ENCODE measurements around the gene ALOX15B. TPM values are rescaled to one million over a fixed set of nuclear protein-coding genes. Genes with fewer than 3 reads are reported as not detected.

ALOX15B gene
- polyA plus RNA-seq (2014; cell fraction: cytosol; rRNA removed), result not detected in 2 replicates
- not detected in 2 replicates for polyA plus RNA-seq (2014; cell fraction: nucleus; rRNA removed)

- no peak for DNase-seq (ENCODE audit: low spot score)
These were observed at the start of gene ALOX15B for GRCh38 chr17:8038954-8039610. Gene ALOX15B, plus strand, starts transcription at chr17:8039059. Its CDS starts 97 bp downstream, at chr17:8039156.

- DNase-seq (ENCODE audit: low spot score), result peak; percentile 85
These were observed 48.8 kb upstream of the ALOX15B start for GRCh38 chr17:7989781-7990655.

DNA sequence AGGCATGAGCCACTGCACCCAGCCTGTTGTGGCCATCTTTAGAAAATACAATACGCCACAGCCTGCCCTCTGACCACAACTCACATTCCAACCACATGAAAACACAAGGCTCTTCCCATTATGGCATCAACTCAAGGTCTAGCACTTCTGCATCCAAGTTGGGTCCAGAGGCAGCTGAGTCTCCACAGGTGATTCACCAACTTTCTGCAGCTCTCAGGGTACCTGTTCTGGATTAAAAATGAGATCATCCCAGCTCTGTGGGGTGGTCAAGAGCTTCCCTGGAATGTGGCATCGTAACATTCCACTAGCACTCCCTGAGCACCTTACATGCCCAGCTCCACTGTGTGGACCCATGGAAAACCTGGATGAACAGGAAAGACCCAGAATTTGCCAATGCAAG is 46.3 kb upstream of the ALOX15B start:
- no peak for DNase-seq (ENCODE audit: low spot score)

DNA sequence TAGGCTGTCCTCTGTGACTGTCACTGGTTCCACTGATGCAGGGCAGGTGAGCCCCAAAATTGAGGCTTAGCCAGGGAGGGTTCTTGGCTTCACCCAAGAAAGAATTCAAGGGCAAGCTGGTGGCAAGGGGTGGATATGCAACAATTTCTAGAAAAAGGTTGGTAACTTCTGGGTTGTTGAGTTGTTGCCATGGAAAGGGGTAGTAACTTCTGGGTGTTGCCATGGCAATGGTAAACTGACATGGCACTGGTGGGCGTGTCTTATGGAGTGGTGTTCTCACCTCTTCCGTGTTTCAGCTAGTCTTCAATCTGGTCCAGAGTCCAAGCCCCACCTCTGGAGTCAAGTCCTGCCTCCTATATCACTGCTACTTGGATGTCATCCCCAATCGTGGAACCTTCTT is 45.9 kb upstream of the ALOX15B start:
- DNase-seq (ENCODE audit: low spot score), result no peak

GRCh38 chr17:7993972-7994589 is 44.8 kb upstream of the ALOX15B start:
- DNase-seq (ENCODE audit: low spot score), result no peak

DNA sequence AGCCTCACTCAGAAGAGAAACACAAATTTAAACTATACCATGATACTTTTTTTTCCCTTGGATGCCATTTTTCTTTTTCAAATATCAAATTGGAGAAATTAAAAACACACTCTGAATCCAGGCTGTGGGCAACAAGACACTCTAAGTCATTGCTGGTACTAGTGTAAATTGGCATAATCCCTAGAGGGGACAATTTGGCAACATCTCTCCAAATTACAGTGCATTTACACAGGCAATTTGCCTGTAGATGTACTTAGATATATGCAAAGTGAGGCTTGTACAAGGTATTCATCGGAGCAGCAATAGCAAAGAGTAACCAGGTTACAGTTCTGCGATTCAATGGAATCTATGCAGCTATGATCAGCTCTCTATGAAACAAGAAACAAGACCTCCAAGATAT is 43.1 kb upstream of the ALOX15B start:
- no peak for DNase-seq (ENCODE audit: low spot score)

- peak; percentile 62 for DNase-seq (ENCODE audit: low spot score)
These were observed 41.7 kb upstream of the ALOX15B start for GRCh38 chr17:7997186-7997585.

DNA sequence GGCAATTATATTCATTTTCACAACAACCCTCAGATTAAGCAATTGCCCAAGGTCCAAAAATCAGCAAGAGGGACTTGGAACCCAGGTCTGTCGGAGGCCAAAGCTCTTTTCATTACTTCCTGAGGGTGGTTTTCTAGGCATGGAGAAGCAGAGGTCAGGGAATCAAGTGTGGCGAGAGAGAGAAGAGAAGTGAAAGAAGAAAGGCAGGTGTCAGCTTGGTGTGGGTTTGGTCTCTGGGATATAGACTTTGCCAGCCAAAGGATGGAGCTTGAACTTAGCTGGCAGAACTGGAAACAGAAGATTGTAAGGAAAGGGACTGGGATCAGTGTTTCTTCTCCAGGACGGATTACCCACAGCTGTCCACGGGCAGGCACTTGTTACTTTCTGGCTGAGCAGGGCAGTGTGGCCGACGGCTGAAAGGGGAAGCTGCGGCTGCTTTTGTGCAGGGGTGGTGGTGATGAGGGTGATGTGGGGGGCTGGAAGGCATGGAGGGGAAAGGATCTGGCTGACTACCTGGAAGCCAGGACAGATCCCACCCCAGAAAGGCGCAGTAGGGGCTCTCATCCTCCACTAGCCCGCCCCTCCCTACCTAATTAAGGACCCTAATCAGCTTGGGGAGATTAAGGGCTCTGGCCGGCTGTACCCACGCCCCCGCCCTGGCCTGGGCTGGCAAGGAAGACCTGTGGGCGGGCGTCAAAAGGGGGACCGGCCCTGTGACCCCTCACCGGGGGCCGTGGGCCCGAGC is 36.7 kb upstream of the ALOX15B start, which contains the start of gene GUCY2D:
GUCY2D (plus strand) TSS at position 640 of the 745 bp plus-strand sequence. CDS start 433 bp downstream, outside the sequence.
- no peak for DNase-seq (ENCODE audit: low spot score)

- no peak for DNase-seq (ENCODE audit: low spot score)
These were observed 35.9 kb upstream of the ALOX15B start for GRCh38 chr17:8002721-8003593.

DNA sequence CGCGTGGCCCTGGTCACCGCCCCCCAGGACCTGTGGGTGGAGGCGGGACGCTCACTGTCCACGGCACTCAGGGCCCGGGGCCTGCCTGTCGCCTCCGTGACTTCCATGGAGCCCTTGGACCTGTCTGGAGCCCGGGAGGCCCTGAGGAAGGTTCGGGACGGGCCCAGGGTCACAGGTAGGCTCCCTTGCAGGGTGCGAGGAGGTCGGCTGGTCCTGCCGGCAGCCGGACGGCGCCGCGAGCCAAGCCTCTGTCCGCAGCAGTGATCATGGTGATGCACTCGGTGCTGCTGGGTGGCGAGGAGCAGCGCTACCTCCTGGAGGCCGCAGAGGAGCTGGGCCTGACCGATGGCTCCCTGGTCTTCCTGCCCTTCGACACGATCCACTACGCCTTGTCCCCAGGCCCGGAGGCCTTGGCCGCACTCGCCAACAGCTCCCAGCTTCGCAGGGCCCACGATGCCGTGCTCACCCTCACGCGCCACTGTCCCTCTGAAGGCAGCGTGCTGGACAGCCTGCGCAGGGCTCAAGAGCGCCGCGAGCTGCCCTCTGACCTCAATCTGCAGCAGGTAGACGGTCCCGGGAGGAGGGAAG is 35.2 kb upstream of the ALOX15B start:
- no peak for DNase-seq (ENCODE audit: low spot score)

GRCh38 chr17:8004899-8005298 is 34.0 kb upstream of the ALOX15B start:
- no peak for DNase-seq (ENCODE audit: low spot score)

GRCh38 chr17:8005357-8005756 is 33.5 kb upstream of the ALOX15B start:
- DNase-seq (ENCODE audit: low spot score), result no peak

GRCh38 chr17:8005967-8006730 is 32.7 kb upstream of the ALOX15B start:
- no peak for DNase-seq (ENCODE audit: low spot score)

- no peak for DNase-seq (ENCODE audit: low spot score)
These were observed 31.8 kb upstream of the ALOX15B start for GRCh38 chr17:8006836-8007680.

DNA sequence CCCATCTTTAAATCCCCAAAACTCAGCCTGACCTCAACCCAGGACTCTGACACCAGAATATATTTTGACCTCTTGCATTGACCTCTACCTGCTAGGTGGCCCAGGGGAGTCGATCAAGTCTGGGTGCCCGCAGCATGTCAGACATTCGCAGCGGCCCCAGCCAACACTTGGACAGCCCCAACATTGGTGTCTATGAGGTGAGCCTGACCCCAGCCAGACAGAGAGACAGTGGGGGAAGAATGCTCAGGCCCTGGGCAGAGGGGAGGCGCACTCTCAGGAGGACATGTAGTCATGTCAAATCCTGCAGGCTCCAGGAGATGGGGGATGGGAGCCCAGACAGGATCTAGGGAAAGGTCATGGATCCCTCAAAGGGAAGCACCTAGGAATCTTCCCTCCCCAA is 31.0 kb upstream of the ALOX15B start:
- no peak for DNase-seq (ENCODE audit: low spot score)

GRCh38 chr17:8012045-8012580 is 26.7 kb upstream of the ALOX15B start:
- DNase-seq (ENCODE audit: low spot score), result no peak

DNA sequence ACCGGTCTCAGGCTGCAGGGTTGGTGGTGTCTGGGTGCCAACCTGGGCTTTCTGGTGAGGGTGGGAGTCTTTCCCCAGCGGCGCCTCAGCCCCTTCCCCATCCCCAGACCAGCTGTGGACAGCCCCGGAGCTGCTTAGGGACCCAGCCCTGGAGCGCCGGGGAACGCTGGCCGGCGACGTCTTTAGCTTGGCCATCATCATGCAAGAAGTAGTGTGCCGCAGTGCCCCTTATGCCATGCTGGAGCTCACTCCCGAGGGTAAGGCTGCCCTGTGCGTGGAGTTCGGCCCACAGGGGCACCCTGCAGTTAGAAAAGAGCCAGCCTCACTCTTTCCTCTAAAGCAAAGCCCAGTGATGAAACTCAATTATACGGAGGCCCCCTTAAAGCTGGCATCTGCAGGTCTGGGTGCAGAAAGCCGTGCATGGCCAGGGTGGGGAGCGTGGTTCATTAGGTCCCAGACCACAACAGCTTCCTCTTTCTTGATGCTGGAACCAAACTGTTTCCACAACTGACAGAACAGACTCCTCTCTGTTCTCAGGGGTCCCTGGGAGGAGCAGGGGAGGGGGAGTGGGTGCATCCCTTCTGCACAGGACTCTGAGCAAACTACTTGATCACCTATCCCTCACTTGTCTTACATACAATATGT is 25.7 kb upstream of the ALOX15B start:
- no peak for DNase-seq (ENCODE audit: low spot score)

Data from SK-N-DZ (cell line).